ENCODE measurements around the gene RIPPLY2. TPM values are rescaled to one million over a fixed set of nuclear protein-coding genes. Genes with fewer than 3 reads are reported as not detected.
"Not testable (repeated sequence)": the region's sequence is repeated elsewhere in the genome, so short reads cannot be mapped to it uniquely, and the experiment has no call there.

Gene RIPPLY2
- 0.28 TPM for total RNA-seq
- 0.23 TPM for polyA plus RNA-seq
- long read RNA-seq, donor 1, result 0 reads
- long read RNA-seq, donor 2, result 0 reads
- long read RNA-seq, donor 3, result 0 reads
- long read RNA-seq, donor 4, result 0 reads
- long read RNA-seq, donor 5, result 0 reads
- long read RNA-seq, donor 6, result 0 reads
- long read RNA-seq, donor 7, result 0 reads
- long read RNA-seq, donor 8, result 0 reads
- long read RNA-seq, donor 9, result 0 reads
- long read RNA-seq, donor 10, result 0 reads

- Histone ChIP-seq H3K27me3 (ENCODE audit: control insufficient read depth in 2 of 2, insufficient read depth in 1 of 2, low read length in 1 of 2) (peaks cover 14 to 43% of the 10 kb centered on the region in 2 donors), H3K4me1 (ENCODE audit: control insufficient read depth in 2 of 2, insufficient read depth in 2 of 2, low read length in 2 of 2) (peaks cover 0 to 2% of the 10 kb centered on the region in 2 donors), H3K27ac (ENCODE audit: low read depth in 1 of 2, low read length in 1 of 2) (no peak within 1 kb of the TSS), H3K36me3 (ENCODE audit: control insufficient read depth in 2 of 2, insufficient read depth in 2 of 2, low read length in 1 of 2) (no peaks in the 10 kb centered on the region), H3K9me3 (ENCODE audit: control insufficient read depth in 2 of 2, insufficient read depth in 1 of 2, low read length in 1 of 2) (peaks cover 0 to 3% of the 10 kb centered on the region in 2 donors), H3K4me3 (ENCODE audit: low read length in 2 of 2) (no peak within 1 kb of the TSS)
- no peak for DNase-seq (ENCODE audit: low read depth in 6 of 9, low spot score in 9 of 9)
- WGBS, result 3% methylated on average over 81 of the region's 81 CpGs
Observed at GRCh38 chr6:83853178-83854000, at the start of gene RIPPLY2. RIPPLY2 (plus strand) TSS chr6:83853360; CDS start chr6:83853417, 57 bp downstream.

DNA sequence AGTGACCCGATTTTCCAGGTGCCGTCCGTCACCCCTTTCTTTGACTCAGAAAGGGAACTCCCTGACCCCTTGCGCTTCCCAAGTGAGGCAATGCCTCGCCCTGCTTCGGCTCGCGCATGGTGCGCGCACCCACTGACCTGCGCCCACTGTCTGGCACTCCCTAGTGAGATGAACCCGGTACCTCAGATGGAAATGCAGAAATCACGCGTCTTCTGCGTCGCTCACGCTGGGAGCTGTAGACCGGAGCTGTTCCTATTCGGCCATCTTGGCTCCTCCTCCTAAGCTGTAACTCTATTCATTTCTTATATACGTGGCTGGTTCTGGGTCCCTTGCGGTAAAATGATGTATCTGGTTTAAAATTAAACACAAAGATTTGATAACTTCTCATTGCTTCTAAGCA, 49.7 kb upstream of the RIPPLY2 start:
- H3K4me1 ChIP-seq (ENCODE audit: control insufficient read depth in 2 of 2, insufficient read depth in 2 of 2, low read length in 2 of 2); H3K4me3 ChIP-seq (ENCODE audit: low read length in 2 of 2); DNase-seq (ENCODE audit: low read depth in 6 of 9, low spot score in 9 of 9); H3K9me3 ChIP-seq (ENCODE audit: control insufficient read depth in 2 of 2, insufficient read depth in 1 of 2, low read length in 1 of 2); H3K36me3 ChIP-seq (ENCODE audit: control insufficient read depth in 2 of 2, insufficient read depth in 2 of 2, low read length in 1 of 2); H3K27me3 ChIP-seq (ENCODE audit: control insufficient read depth in 2 of 2, insufficient read depth in 1 of 2, low read length in 1 of 2); H3K27ac ChIP-seq (ENCODE audit: low read depth in 1 of 2, low read length in 1 of 2): not testable (repeated sequence)
- WGBS, result 97% methylated on average over 11 of the region's 21 CpGs

DNA sequence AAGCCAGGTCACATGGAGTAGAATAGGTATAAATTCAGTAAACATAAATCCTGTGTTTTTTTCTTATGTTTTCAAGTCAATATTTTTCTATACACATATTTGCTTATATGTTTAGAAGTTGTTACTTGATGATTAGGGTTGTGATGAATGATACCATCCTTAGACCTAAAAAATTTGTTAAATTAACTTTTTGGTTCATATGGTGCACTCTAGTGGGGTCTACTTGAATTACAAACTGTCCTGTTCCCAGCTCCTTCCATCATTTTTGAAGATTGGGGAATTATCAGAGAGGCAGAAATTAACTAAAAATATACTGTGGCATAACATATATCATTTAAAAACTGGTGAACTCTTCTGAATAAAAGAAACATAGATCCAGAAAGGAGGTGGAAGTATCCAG, 48.3 kb upstream of the RIPPLY2 start:
- no peaks in the 10 kb centered on the region for H3K9me3 ChIP-seq (ENCODE audit: control insufficient read depth in 2 of 2, insufficient read depth in 1 of 2, low read length in 1 of 2)

GRCh38 chr6:83808005-83808404, 45.2 kb upstream of the RIPPLY2 start:
- H3K36me3 ChIP-seq (ENCODE audit: control insufficient read depth in 2 of 2, insufficient read depth in 2 of 2, low read length in 1 of 2), result no peaks in the 10 kb centered on the region
- H3K27ac ChIP-seq (ENCODE audit: low read depth in 1 of 2, low read length in 1 of 2), result no peak overlapping the region
- H3K4me3 ChIP-seq (ENCODE audit: low read length in 2 of 2), result no peak overlapping the region
- no peak for DNase-seq (ENCODE audit: low read depth in 6 of 9, low spot score in 9 of 9)
- H3K27me3 ChIP-seq (ENCODE audit: control insufficient read depth in 2 of 2, insufficient read depth in 1 of 2, low read length in 1 of 2), result no peaks in the 10 kb centered on the region
- no peaks in the 10 kb centered on the region for H3K9me3 ChIP-seq (ENCODE audit: control insufficient read depth in 2 of 2, insufficient read depth in 1 of 2, low read length in 1 of 2)
- H3K4me1 ChIP-seq (ENCODE audit: control insufficient read depth in 2 of 2, insufficient read depth in 2 of 2, low read length in 2 of 2), result no peaks in the 10 kb centered on the region

More for the DNA sequence above, 48.3 kb upstream of the RIPPLY2 start:
- Histone ChIP-seq H3K36me3 (ENCODE audit: control insufficient read depth in 2 of 2, insufficient read depth in 2 of 2, low read length in 1 of 2) (no peaks in the 10 kb centered on the region), H3K27ac (ENCODE audit: low read depth in 1 of 2, low read length in 1 of 2) (no peak overlapping the region), H3K27me3 (ENCODE audit: control insufficient read depth in 2 of 2, insufficient read depth in 1 of 2, low read length in 1 of 2) (no peaks in the 10 kb centered on the region), H3K4me1 (ENCODE audit: control insufficient read depth in 2 of 2, insufficient read depth in 2 of 2, low read length in 2 of 2) (no peaks in the 10 kb centered on the region), H3K4me3 (ENCODE audit: low read length in 2 of 2) (no peak overlapping the region)
- no peak for DNase-seq (ENCODE audit: low read depth in 6 of 9, low spot score in 9 of 9)

DNA sequence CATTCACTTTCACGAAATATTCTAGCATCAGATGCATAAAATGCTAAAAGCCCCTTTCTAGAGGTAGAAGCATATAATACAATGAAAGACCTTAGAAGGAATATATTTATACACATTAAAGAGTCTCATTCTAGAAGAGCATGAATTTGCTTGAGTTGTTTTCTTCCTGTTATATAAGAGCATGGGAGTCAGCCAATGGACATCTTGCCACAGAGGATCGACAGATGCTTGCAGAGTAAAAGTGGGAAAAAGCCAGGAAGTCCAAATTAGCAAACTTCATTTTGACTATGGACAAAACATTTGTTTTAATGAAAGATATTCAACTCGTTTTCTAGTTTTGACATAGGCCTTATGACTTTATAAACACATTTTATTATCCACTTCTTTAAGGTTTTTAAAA, 44.2 kb upstream of the RIPPLY2 start:
- Histone ChIP-seq H3K36me3 (ENCODE audit: control insufficient read depth in 2 of 2, insufficient read depth in 2 of 2, low read length in 1 of 2) (no peaks in the 10 kb centered on the region), H3K9me3 (ENCODE audit: control insufficient read depth in 2 of 2, insufficient read depth in 1 of 2, low read length in 1 of 2) (no peaks in the 10 kb centered on the region), H3K4me3 (ENCODE audit: low read length in 2 of 2) (no peak overlapping the region), H3K27ac (ENCODE audit: low read depth in 1 of 2, low read length in 1 of 2) (no peak overlapping the region), H3K4me1 (ENCODE audit: control insufficient read depth in 2 of 2, insufficient read depth in 2 of 2, low read length in 2 of 2) (no peaks in the 10 kb centered on the region), H3K27me3 (ENCODE audit: control insufficient read depth in 2 of 2, insufficient read depth in 1 of 2, low read length in 1 of 2) (no peaks in the 10 kb centered on the region)
- 76% methylated on average over 3 of the region's 3 CpGs for WGBS
- DNase-seq (ENCODE audit: low read depth in 6 of 9, low spot score in 9 of 9), result no peak

- Histone ChIP-seq H3K36me3 (ENCODE audit: control insufficient read depth in 2 of 2, insufficient read depth in 2 of 2, low read length in 1 of 2) (no peaks in the 10 kb centered on the region), H3K27ac (ENCODE audit: low read depth in 1 of 2, low read length in 1 of 2) (no peak overlapping the region), H3K4me1 (ENCODE audit: control insufficient read depth in 2 of 2, insufficient read depth in 2 of 2, low read length in 2 of 2) (no peaks in the 10 kb centered on the region), H3K9me3 (ENCODE audit: control insufficient read depth in 2 of 2, insufficient read depth in 1 of 2, low read length in 1 of 2) (no peaks in the 10 kb centered on the region), H3K27me3 (ENCODE audit: control insufficient read depth in 2 of 2, insufficient read depth in 1 of 2, low read length in 1 of 2) (no peaks in the 10 kb centered on the region), H3K4me3 (ENCODE audit: low read length in 2 of 2) (no peak overlapping the region)
- no peak for DNase-seq (ENCODE audit: low read depth in 6 of 9, low spot score in 9 of 9)
Observed at GRCh38 chr6:83812595-83812994, 40.6 kb upstream of the RIPPLY2 start.

GRCh38 chr6:83815631-83816272, 37.4 kb upstream of the RIPPLY2 start:
- no peaks in the 10 kb centered on the region for H3K4me1 ChIP-seq (ENCODE audit: control insufficient read depth in 2 of 2, insufficient read depth in 2 of 2, low read length in 2 of 2)
- H3K27ac ChIP-seq (ENCODE audit: low read depth in 1 of 2, low read length in 1 of 2), result no peak overlapping the region
- WGBS, result 6% methylated on average over 2 of the region's 2 CpGs
- H3K9me3 ChIP-seq (ENCODE audit: control insufficient read depth in 2 of 2, insufficient read depth in 1 of 2, low read length in 1 of 2), result no peaks in the 10 kb centered on the region
- no peak for DNase-seq (ENCODE audit: low read depth in 6 of 9, low spot score in 9 of 9)
- no peaks in the 10 kb centered on the region for H3K36me3 ChIP-seq (ENCODE audit: control insufficient read depth in 2 of 2, insufficient read depth in 2 of 2, low read length in 1 of 2)
- no peaks in the 10 kb centered on the region for H3K27me3 ChIP-seq (ENCODE audit: control insufficient read depth in 2 of 2, insufficient read depth in 1 of 2, low read length in 1 of 2)
- no peak overlapping the region for H3K4me3 ChIP-seq (ENCODE audit: low read length in 2 of 2)

GRCh38 chr6:83822629-83823169, 30.5 kb upstream of the RIPPLY2 start:
- Histone ChIP-seq H3K36me3 (ENCODE audit: control insufficient read depth in 2 of 2, insufficient read depth in 2 of 2, low read length in 1 of 2) (no peaks in the 10 kb centered on the region), H3K9me3 (ENCODE audit: control insufficient read depth in 2 of 2, insufficient read depth in 1 of 2, low read length in 1 of 2) (no peaks in the 10 kb centered on the region), H3K27ac (ENCODE audit: low read depth in 1 of 2, low read length in 1 of 2) (no peak overlapping the region), H3K4me3 (ENCODE audit: low read length in 2 of 2) (no peak overlapping the region), H3K27me3 (ENCODE audit: control insufficient read depth in 2 of 2, insufficient read depth in 1 of 2, low read length in 1 of 2) (no peaks in the 10 kb centered on the region), H3K4me1 (ENCODE audit: control insufficient read depth in 2 of 2, insufficient read depth in 2 of 2, low read length in 2 of 2) (no peaks in the 10 kb centered on the region)
- no peak for DNase-seq (ENCODE audit: low read depth in 6 of 9, low spot score in 9 of 9)
- WGBS, result 89% methylated on average over 3 of the region's 3 CpGs

DNA sequence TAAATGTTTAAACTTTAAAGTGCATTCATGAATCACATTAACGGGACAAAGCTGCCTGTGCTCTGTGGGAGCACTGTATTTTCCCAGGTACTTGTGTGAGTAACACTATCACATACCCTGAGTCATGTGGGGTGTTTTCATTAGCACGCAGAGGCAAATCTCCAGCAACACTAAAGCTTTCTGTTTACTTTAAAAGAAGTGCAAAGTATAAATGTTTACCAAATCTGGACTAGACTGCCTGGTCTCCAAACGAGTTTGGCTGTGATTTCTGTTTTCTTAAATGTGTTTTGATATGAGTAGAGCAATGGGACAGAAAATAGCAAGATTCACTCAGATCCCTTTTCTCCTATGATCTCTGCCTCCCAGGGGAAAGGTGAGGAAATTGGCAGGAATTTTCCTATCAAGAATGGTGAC, 28.8 kb upstream of the RIPPLY2 start:
- no peaks in the 10 kb centered on the region for H3K36me3 ChIP-seq (ENCODE audit: control insufficient read depth in 2 of 2, insufficient read depth in 2 of 2, low read length in 1 of 2)
- no peaks in the 10 kb centered on the region for H3K27me3 ChIP-seq (ENCODE audit: control insufficient read depth in 2 of 2, insufficient read depth in 1 of 2, low read length in 1 of 2)
- no peaks in the 10 kb centered on the region for H3K4me1 ChIP-seq (ENCODE audit: control insufficient read depth in 2 of 2, insufficient read depth in 2 of 2, low read length in 2 of 2)
- 56% methylated on average over 3 of the region's 3 CpGs for WGBS
- no peaks in the 10 kb centered on the region for H3K9me3 ChIP-seq (ENCODE audit: control insufficient read depth in 2 of 2, insufficient read depth in 1 of 2, low read length in 1 of 2)
- no peak overlapping the region for H3K4me3 ChIP-seq (ENCODE audit: low read length in 2 of 2)
- no peak for DNase-seq (ENCODE audit: low read depth in 6 of 9, low spot score in 9 of 9)
- H3K27ac ChIP-seq (ENCODE audit: low read depth in 1 of 2, low read length in 1 of 2), result no peak overlapping the region
